HG02973 (cell line): Measurements from ENCODE around the gene GPR50.

Source experiments
- ATAC-seq: cut with Tn5 transposase; IDR thresholded peaks from one replicate; pipeline ENCODE4 v1.9.1; 2021; ENCODE audit warnings: moderate library complexity; ENCODE audit not compliant: unreplicated experiment

The GPR50 gene

GRCh38 chrX:151226941-151227340 is 50.6 kb downstream of the GPR50 start:
- no peak for ATAC-seq

GRCh38 chrX:151227627-151228026 is 51.2 kb downstream of the GPR50 start:
- no peak for ATAC-seq

- no peak for ATAC-seq
Measured at GRCh38 chrX:151228935-151229334, 52.6 kb downstream of the GPR50 start.
